A549 (cell line): ENCODE measurements around the gene TEN1. TPM values are rescaled to one million over a fixed set of nuclear protein-coding genes. Genes with fewer than 3 reads are reported as not detected.
A peak's percentile ranks its signal among the peaks of the same experiment; 100 is the strongest.

Experiments used
- ATAC-seq, 2 experiments: fragments of 200-7000 bp in 1 of 2; fragments of >200 bp in 1 of 2; cut with Nextera tagmentation in 1 of 2; cut with Tn5 transposase in 1 of 2; 3 replicates each; pipeline versions ENCODE4 v1.8.0 to v1.9.1; 2018 to 2020; ENCODE audit warnings: mild to moderate bottlenecking in 1 of 2, moderate library complexity in 1 of 2
- CTCF ChIA-PET: fragments of 300-600 bp; sonication (Branson Sonifier 250); formaldehyde crosslinking; extraction: SDS; loops from one replicate; lab custom pipeline; 2021; ENCODE audit warnings: antibody characterized with exemption, inconsistent platforms; lab: Yijun Ruan, JAX
- POLR2A ChIA-PET: fragments of 350-600 bp; formaldehyde crosslinking; extraction: SDS; loops from one replicate; lab custom pipeline; 2021; ENCODE audit warnings: antibody characterized with exemption, inconsistent platforms; lab: Yijun Ruan, JAX
- DNase-seq, 2 experiments: peaks; one replicate each; pipeline versions ENCODE4 v3.0.0 to v3.0.0-alpha.2; 2011 to 2016; ENCODE audit warnings: low read depth in 1 of 2, low spot score in 1 of 2
- FAIRE-seq: peaks from 2 replicates; lab custom pipeline; 2011; peaks lifted over from hg19 to GRCh38; lab: Jason Lieb, UNC
- H3K27ac ChIP-seq, 2 experiments: fragments of >200 bp; sonication (Bioruptor Twin); formaldehyde crosslinking; 3 replicates each; pipeline ENCODE4 v1.5.1; 2016 to 2017
- H3K4me1 ChIP-seq: fragments of >200 bp; sonication (Bioruptor Twin); formaldehyde crosslinking; 3 replicates; pipeline ENCODE4 v1.6.1; 2016
- H3K4me2 ChIP-seq: fragments of >200 bp; sonication (Bioruptor Twin); formaldehyde crosslinking; 3 replicates; pipeline ENCODE4 v1.6.1; 2016
- H3K4me3 ChIP-seq: fragments of >200 bp; sonication (Bioruptor Twin); formaldehyde crosslinking; 3 replicates; pipeline ENCODE4 v1.5.1; 2016
- H3K9me3 ChIP-seq: fragments of >200 bp; sonication (Bioruptor Twin); formaldehyde crosslinking; 3 replicates; pipeline ENCODE4 v1.6.1; 2016
- CEBPB ChIP-seq, 2 experiments: fragments of >200 bp in 1 of 2; sonication (Bioruptor Twin) in 1 of 2; formaldehyde crosslinking in 1 of 2; IDR thresholded peaks; 2 replicates each; pipeline ENCODE4 v1.6.1; 2012 to 2016
- CTCF ChIP-seq: fragments of >200 bp; sonication (Bioruptor Twin); formaldehyde crosslinking; IDR thresholded peaks from 3 replicates; pipeline ENCODE4 v1.5.1; 2016
- HDAC2 ChIP-seq: fragments of 200-600 bp; sonication (generic); IDR thresholded peaks from 2 replicates; pipeline ENCODE4 v1.6.1; 2016
- HEYL ChIP-seq: fragments of 250-450 bp; sonication (Bioruptor Pico); IDR thresholded peaks from 2 replicates; pipeline ENCODE4 v1.8.0; 2021; ENCODE audit warnings: mild to moderate bottlenecking, moderate library complexity
- HOXB5 ChIP-seq: fragments of 250-450 bp; sonication (Bioruptor Pico); IDR thresholded peaks from 2 replicates; pipeline ENCODE4 v1.5.0; 2020; ENCODE audit warnings: mild to moderate bottlenecking, moderate library complexity
- KDM1A ChIP-seq: fragments of 200-600 bp; sonication (generic); IDR thresholded peaks from 2 replicates; pipeline ENCODE4 v1.6.1; 2016; ENCODE audit warnings: low read depth, mild to moderate bottlenecking
- KDM5A ChIP-seq: fragments of 200-600 bp; sonication (generic); IDR thresholded peaks from 2 replicates; pipeline ENCODE4 v1.6.1; 2016; ENCODE audit warnings: antibody characterized with exemption, mild to moderate bottlenecking
- RAD21 ChIP-seq, 2 experiments: fragments of >200 bp in 1 of 2; sonication (Bioruptor Twin) in 1 of 2; formaldehyde crosslinking in 1 of 2; IDR thresholded peaks in 1 of 2; conservative IDR thresholded peaks in 1 of 2; 2 replicates in 1 of 2; 3 replicates in 1 of 2; pipeline ENCODE4 v1.6.1; 2012 to 2018; ENCODE audit warnings: inconsistent platforms in 1 of 2
- RCOR1 ChIP-seq: fragments of 150-350 bp; IDR thresholded peaks from 2 replicates; pipeline ENCODE4 v1.6.1; 2014; ENCODE audit warnings: antibody characterized with exemption, low read length, low read depth
- REST ChIP-seq: fragments of 200-600 bp; sonication (generic); IDR thresholded peaks from 2 replicates; pipeline ENCODE4 v1.6.1; 2016; ENCODE audit warnings: antibody characterized with exemption, mild to moderate bottlenecking, moderate library complexity
- SMC3 ChIP-seq: fragments of >200 bp; sonication (Bioruptor Twin); formaldehyde crosslinking; IDR thresholded peaks from 3 replicates; pipeline ENCODE4 v1.6.1; 2018; ENCODE audit warnings: inconsistent platforms
- ZFP36 ChIP-seq: fragments of 450-650 bp; IDR thresholded peaks from 2 replicates; pipeline ENCODE4 v1.6.1; 2014; ENCODE audit warnings: borderline replicate concordance; ENCODE audit not compliant: partially characterized antibody
- ZSCAN20 ChIP-seq: fragments of 250-450 bp; sonication (Bioruptor Pico); IDR thresholded peaks from 2 replicates; pipeline ENCODE4 v1.8.0; 2022; ENCODE audit warnings: mild to moderate bottlenecking, moderate library complexity
- WGBS: methylation state at CpG from one replicate; pipeline ENCODE4 v1.1.6; 2017; ENCODE audit errors: missing lambda C conversion rate; 5-methylcytosine and 5-hydroxymethylcytosine counted together
- polyA plus RNA-seq, 4 experiments: library from polyadenylated mRNA; depleted of rRNA in 3 of 4; stranded (reverse); fragments of >200 nt; fragmentation: RNase III in 1 of 4; extraction: RNeasy Plus Mini Kit Qiagen cat#74134 plus additional on column Dnase treatment in 1 of 4; gene quantifications; 2 replicates in 3 of 4; 3 replicates in 1 of 4; pipeline ENCODE4 v1.2.3, GENCODE V29; 2011 to 2017
- TF ChIP-seq, protein P1 (sequence below): fragments of 250-450 bp; sonication (Bioruptor Pico); IDR thresholded peaks from 2 replicates; pipeline ENCODE4 v1.5.0; 2021; ENCODE audit warnings: mild to moderate bottlenecking, moderate library complexity, borderline replicate concordance

Gene TEN1
- polyA plus RNA-seq, 2 of the 4 experiments (the other 2 are of a cell fraction): 11.8 to 15.7 TPM

DNA sequence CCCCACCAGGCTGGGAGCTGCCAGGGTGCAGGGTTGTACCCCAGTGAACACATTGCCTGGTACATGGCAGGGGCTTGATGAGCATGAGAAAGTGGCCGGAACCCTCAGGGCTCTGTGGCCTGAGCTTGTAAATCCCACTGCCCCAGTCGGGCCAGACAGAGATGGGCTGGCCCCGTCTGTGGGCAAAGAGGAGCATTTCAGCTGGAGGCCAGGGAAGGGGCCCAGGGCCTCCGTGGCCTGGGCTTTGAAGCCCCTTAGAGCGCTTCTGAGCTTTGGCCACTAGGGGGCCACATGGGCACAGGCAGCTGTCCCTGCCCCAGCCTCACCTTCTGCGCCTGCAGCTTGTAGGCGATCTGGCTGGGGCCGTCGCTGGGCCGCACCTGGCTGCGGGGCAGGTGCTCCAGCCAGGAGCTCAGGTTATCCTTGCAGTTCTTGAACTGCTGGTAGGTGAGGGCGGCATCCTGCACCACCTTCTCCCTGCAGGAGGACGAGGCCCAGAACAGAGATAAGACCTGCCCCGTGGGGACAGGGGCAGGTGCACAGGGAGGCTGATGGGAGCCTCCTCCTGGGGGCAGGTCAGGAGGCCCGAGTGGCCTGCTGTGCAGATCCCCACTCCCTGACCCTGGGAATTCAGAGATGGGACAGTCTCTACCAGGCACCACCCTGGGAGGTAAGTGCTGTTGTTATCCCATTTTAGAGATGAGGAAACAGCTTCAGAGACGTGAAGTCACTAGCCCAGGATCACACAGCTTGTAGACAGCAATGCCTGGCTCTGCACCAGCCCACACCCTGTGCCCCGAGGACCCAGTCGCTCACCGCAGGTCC is 35.3 kb downstream of the TEN1 start:
- peak overlapping the region in 1 of 2 experiments; percentile 26; a peak in 1 of 6 replicates for H3K27ac ChIP-seq
- FAIRE-seq: no peak

More for the DNA sequence above, 35.3 kb downstream of the TEN1 start:
- DNase-seq (peak; percentile 76 to 87), ATAC-seq (peak; percentile 86 to 96)
- POLR2A ChIA-PET: no interaction called here
- WGBS: 51% methylated on average over 19 of the region's 19 CpGs
- Histone ChIP-seq H3K9me3 (no peaks in the 10 kb centered on the region), H3K4me2 (no peak overlapping the region), H3K4me1 (no peaks in the 10 kb centered on the region), H3K4me3 (no peak overlapping the region)
- CTCF ChIA-PET: interaction anchor here (0.5 to 20.5 kb wide), 78 partner anchors 8 to 755 kb away, joined by 3 to 408 read pairs (median 4); partner anchors contain the start of genes AANAT, CDK3, EVPL and EXOC7
- no peak for TF ChIP-seq CEBPB (IDR thresholded peaks at IDR 0.05)
- peak; percentile 97 for TF ChIP-seq CTCF
- no peak for TF ChIP-seq HDAC2
- TF ChIP-seq ZFP36: peak; percentile 50
- TF ChIP-seq RCOR1: no peak
- TF ChIP-seq KDM1A: peak; percentile 42; the same call in 1 of the 2 replicates
- TF ChIP-seq SMC3: peak; percentile 78
- TF ChIP-seq ZSCAN20 (CRISPR knock-in tag): no peak
- no peak for TF ChIP-seq HOXB5
- TF ChIP-seq, protein P1, sequence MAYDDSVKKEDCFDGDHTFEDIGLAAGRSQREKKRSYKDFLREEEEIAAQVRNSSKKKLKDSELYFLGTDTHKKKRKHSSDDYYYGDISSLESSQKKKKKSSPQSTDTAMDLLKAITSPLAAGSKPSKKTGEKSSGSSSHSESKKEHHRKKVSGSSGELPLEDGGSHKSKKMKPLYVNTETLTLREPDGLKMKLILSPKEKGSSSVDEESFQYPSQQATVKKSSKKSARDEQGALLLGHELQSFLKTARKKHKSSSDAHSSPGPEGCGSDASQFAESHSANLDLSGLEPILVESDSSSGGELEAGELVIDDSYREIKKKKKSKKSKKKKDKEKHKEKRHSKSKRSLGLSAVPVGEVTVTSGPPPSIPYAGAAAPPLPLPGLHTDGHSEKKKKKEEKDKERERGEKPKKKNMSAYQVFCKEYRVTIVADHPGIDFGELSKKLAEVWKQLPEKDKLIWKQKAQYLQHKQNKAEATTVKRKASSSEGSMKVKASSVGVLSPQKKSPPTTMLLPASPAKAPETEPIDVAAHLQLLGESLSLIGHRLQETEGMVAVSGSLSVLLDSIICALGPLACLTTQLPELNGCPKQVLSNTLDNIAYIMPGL (CRISPR knock-in tag): no peak
- TF ChIP-seq RAD21 (conservative IDR thresholded peaks at IDR 0.05 in 1 of 2, IDR thresholded peaks at IDR 0.05 in 1 of 2): peak; percentile 88 to 90
- TF ChIP-seq KDM5A: no peak
- TF ChIP-seq REST: no peak
- no peak for TF ChIP-seq HEYL (CRISPR knock-in tag)
